Measurements from ENCODE around the gene LRRC2.

DNA sequence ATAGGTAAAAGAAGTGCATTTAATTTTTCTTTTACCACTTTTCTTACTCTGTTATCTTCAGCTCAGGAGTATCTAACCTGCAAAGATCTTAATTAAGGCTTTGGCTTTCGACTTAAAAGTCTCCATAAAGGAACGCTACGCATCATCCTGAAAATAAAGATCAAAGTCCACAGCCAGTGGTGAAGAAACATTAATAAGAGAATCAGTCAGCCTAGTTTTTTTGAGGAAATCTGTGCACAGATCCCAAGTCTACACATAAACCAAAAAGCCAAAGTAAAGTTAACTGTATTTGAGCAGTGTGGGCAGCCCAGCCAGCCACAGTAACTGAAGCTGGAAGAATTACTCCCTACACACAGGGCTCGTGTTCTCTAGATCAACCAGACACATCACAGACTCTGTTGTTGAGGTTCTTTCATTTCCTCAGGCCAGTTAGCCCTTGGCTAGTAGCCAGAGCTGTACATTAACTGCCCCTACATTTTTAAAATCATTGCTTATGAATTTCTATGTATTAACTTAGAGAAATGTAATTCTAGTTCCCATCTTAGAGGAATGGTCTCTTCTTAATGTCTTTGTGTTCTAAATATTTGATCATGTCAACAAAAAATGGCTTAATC, 6.9 kb downstream of the LRRC2 start:
- TF ChIP-seq, protein P1, sequence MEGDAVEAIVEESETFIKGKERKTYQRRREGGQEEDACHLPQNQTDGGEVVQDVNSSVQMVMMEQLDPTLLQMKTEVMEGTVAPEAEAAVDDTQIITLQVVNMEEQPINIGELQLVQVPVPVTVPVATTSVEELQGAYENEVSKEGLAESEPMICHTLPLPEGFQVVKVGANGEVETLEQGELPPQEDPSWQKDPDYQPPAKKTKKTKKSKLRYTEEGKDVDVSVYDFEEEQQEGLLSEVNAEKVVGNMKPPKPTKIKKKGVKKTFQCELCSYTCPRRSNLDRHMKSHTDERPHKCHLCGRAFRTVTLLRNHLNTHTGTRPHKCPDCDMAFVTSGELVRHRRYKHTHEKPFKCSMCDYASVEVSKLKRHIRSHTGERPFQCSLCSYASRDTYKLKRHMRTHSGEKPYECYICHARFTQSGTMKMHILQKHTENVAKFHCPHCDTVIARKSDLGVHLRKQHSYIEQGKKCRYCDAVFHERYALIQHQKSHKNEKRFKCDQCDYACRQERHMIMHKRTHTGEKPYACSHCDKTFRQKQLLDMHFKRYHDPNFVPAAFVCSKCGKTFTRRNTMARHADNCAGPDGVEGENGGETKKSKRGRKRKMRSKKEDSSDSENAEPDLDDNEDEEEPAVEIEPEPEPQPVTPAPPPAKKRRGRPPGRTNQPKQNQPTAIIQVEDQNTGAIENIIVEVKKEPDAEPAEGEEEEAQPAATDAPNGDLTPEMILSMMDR (conservative IDR thresholded peaks at IDR 0.05; ENCODE audit: low read length): no peak
- no peak for TF ChIP-seq EZH2phosphoT487 (IDR thresholded peaks at IDR 0.05; ENCODE audit: borderline replicate concordance)
